CD4-positive, alpha-beta T cell (primary cell): ENCODE results near the gene DENND4A. TPM values are rescaled to one million over a fixed set of nuclear protein-coding genes. Genes with fewer than 3 reads are reported as not detected.

Experiments used
- ATAC-seq: fragments of 200-7000 bp; cut with Tn5 transposase; one replicate; pipeline ENCODE4 v1.10.0; 2022; ENCODE audit warnings: mild to moderate bottlenecking; ENCODE audit not compliant: poor library complexity
- CTCF ChIA-PET: fragments of 350-600 bp; sonication (Branson Sonifier 250); formaldehyde crosslinking; loops from one replicate; lab custom pipeline; 2021; ENCODE audit warnings: antibody characterized with exemption, inconsistent platforms; lab: Charles Lee
- POLR2A ChIA-PET: fragments of 350-600 bp; sonication (Branson Sonifier 250); formaldehyde crosslinking; loops from one replicate; lab custom pipeline; 2021; ENCODE audit warnings: antibody characterized with exemption, inconsistent platforms; lab: Charles Lee
- DNase-seq, 14 experiments: peaks; one replicate each; pipeline ENCODE4 v3.0.0-alpha.2; 2013 to 2020; ENCODE audit warnings: mixed read lengths in 2 of 14
- H3K27ac ChIP-seq, 2 donors: one replicate each; pipeline versions ENCODE4 v1.5.1 to v1.7.0; 2013; ENCODE audit warnings: low read length in 2 of 2, low read depth in 1 of 2, mild to moderate bottlenecking in 1 of 2
- H3K27me3 ChIP-seq, 2 experiments: 1 replicate in 1 of 2; 2 replicates in 1 of 2; pipeline versions ENCODE4 v1.6.1 to v1.7.0; 2013; ENCODE audit warnings: low read length in 2 of 2, control low read depth in 1 of 2, mild to moderate bottlenecking in 1 of 2, moderate library complexity in 1 of 2; ENCODE audit not compliant: insufficient read depth in 2 of 2, control insufficient read depth in 1 of 2
- H3K36me3 ChIP-seq: one replicate; pipeline ENCODE4 v1.6.1; 2013; ENCODE audit warnings: low read length, control low read depth; ENCODE audit not compliant: insufficient read depth
- H3K4me1 ChIP-seq: one replicate; pipeline ENCODE4 v1.6.1; 2013; ENCODE audit warnings: low read length, control low read depth; ENCODE audit not compliant: insufficient read depth
- H3K4me3 ChIP-seq: one replicate; pipeline ENCODE4 v1.5.1; 2013; ENCODE audit warnings: mild to moderate bottlenecking, low read length, moderate library complexity
- H3K9me3 ChIP-seq, 2 experiments: 1 replicate in 1 of 2; 2 replicates in 1 of 2; pipeline versions ENCODE4 v1.6.1 to v1.7.0; 2013; ENCODE audit warnings: low read length in 2 of 2, mild to moderate bottlenecking in 2 of 2, control low read depth in 1 of 2, moderate library complexity in 1 of 2; ENCODE audit not compliant: control insufficient read depth in 1 of 2, insufficient read depth in 1 of 2
- H3K27ac Mint-ChIP-seq: one replicate; pipeline ENCODE4 v1.8.0; 2020; ENCODE audit warnings: mixed read lengths
- H3K27me3 Mint-ChIP-seq: one replicate; pipeline ENCODE4 v1.8.0; 2021; ENCODE audit warnings: mixed read lengths
- H3K36me3 Mint-ChIP-seq: one replicate; pipeline ENCODE4 v1.8.0; 2021; ENCODE audit warnings: low read depth, mixed read lengths
- H3K4me1 Mint-ChIP-seq: one replicate; pipeline ENCODE4 v1.8.0; 2021; ENCODE audit warnings: low read depth, mixed read lengths
- H3K4me3 Mint-ChIP-seq: one replicate; pipeline ENCODE4 v1.8.0; 2020; ENCODE audit warnings: mild to moderate bottlenecking, mixed read lengths
- H3K9me3 Mint-ChIP-seq: one replicate; pipeline ENCODE4 v1.8.0; 2020; ENCODE audit warnings: mixed read lengths
- CTCF ChIP-seq: fragments of 200-600 bp; IDR thresholded peaks from one replicate; pipeline ENCODE4 v1.8.0; 2022; ENCODE audit warnings: antibody characterized with exemption, mild to moderate bottlenecking
- intact Hi-C, 2 experiments: fragments of 100-400 bp; cut with DNase I in 1 of 2; cut with micrococcal nuclease in 1 of 2; formaldehyde crosslinking; loops; one replicate each; pipeline versions ENCODE4 v1.15.1 to v1.9.0; 2023 to 2025; cut with DNase I, micrococcal nuclease
- total RNA-seq, 174 experiments: library from RNA in 2 of 174; stranded (reverse) in 2 of 174; gene quantifications; one replicate each; pipeline ENCODE4 v1.2.3 and lab custom pipeline; 2021 to 2026

The DENND4A gene
- total RNA-seq, 2 experiments from 2014 or later, result 64.1 to 69.6 TPM

- Mint-ChIP-seq H3K27ac (no peak overlapping the region), H3K36me3 (peaks cover 79% of the 10 kb centered on the region), H3K4me1 (no peaks in the 10 kb centered on the region), H3K9me3 (no peaks in the 10 kb centered on the region), H3K4me3 (no peak overlapping the region), H3K27me3 (no peaks in the 10 kb centered on the region)
- Histone ChIP-seq H3K36me3 (peaks cover 55% of the 10 kb centered on the region), H3K27me3 (no peaks in the 10 kb centered on the region), H3K9me3 (no peaks in the 10 kb centered on the region), H3K4me1 (no peaks in the 10 kb centered on the region), H3K27ac (no peak overlapping the region), H3K4me3 (no peak overlapping the region)
- no peak for DNase-seq
- intact Hi-C loops, result no loop called here
- ChIA-PET CTCF (interaction anchor here (1.6 kb wide), 1 partner anchor 14 kb away, joined by 3 read pairs; no protein-coding TSS in a partner anchor), POLR2A (interaction anchor here (0.6 kb wide), 1 partner anchor 662 kb away, joined by 3 read pairs; no protein-coding TSS in a partner anchor)
- no peak for ATAC-seq
- no peak for TF ChIP-seq CTCF
Observed at GRCh38 chr15:65723876-65724275, 68.2 kb downstream of the DENND4A start.

GRCh38 chr15:65722191-65722590 is 69.9 kb downstream of the DENND4A start:
- Histone ChIP-seq H3K27me3 (no peaks in the 10 kb centered on the region), H3K27ac (no peak overlapping the region), H3K4me3 (no peak overlapping the region), H3K4me1 (no peaks in the 10 kb centered on the region), H3K9me3 (no peaks in the 10 kb centered on the region), H3K36me3 (peaks cover 62% of the 10 kb centered on the region)
- Mint-ChIP-seq H3K27me3 (no peaks in the 10 kb centered on the region), H3K9me3 (no peaks in the 10 kb centered on the region), H3K36me3 (peaks cover 87% of the 10 kb centered on the region), H3K4me1 (no peaks in the 10 kb centered on the region), H3K27ac (no peak overlapping the region), H3K4me3 (no peak overlapping the region)
- intact Hi-C loops, result no loop called here
- ATAC-seq (no peak), DNase-seq (no peak)
- no peak for TF ChIP-seq CTCF
- POLR2A ChIA-PET, result no interaction called here
- CTCF ChIA-PET, result interaction anchor here (0.9 to 1.6 kb wide), 2 partner anchors 12 to 60 kb away, joined by 3 read pairs; no protein-coding TSS in a partner anchor

- POLR2A ChIA-PET, result interaction anchor here (0.7 kb wide), 1 partner anchor 9 kb away, joined by 3 read pairs; no protein-coding TSS in a partner anchor
- no peak for TF ChIP-seq CTCF
- DNase-seq, result no peak
- no peak overlapping the region for H3K4me3 Mint-ChIP-seq
- H3K4me1 ChIP-seq, result no peaks in the 10 kb centered on the region
- H3K27ac ChIP-seq, result no peak overlapping the region
- peaks cover 71% of the 10 kb centered on the region for H3K36me3 Mint-ChIP-seq
- CTCF ChIA-PET, result interaction anchor here (1.1 kb wide), 1 partner anchor 9 kb away, joined by 3 read pairs; no protein-coding TSS in a partner anchor
- no peak overlapping the region for H3K27ac Mint-ChIP-seq
- no peaks in the 10 kb centered on the region for H3K27me3 Mint-ChIP-seq
- no peaks in the 10 kb centered on the region for H3K9me3 ChIP-seq
- no peaks in the 10 kb centered on the region for H3K9me3 Mint-ChIP-seq
- no peaks in the 10 kb centered on the region for H3K4me1 Mint-ChIP-seq
- intact Hi-C loops, result no loop called here
- H3K4me3 ChIP-seq, result no peak overlapping the region
- no peak for ATAC-seq
- H3K27me3 ChIP-seq, result no peaks in the 10 kb centered on the region
- peaks cover 61% of the 10 kb centered on the region for H3K36me3 ChIP-seq
Observed at GRCh38 chr15:65712415-65712814, 79.7 kb downstream of the DENND4A start.
